AG09319 (cell line): Measurements from ENCODE around the gene TBCEL.

Source experiments
- DNase-seq: peaks from one replicate; pipeline ENCODE4 v3.0.0-alpha.2; 2010; ENCODE audit warnings: low read depth; ENCODE audit errors: extremely low read depth
- CTCF ChIP-seq: IDR thresholded peaks from 2 replicates; pipeline ENCODE4 v1.5.1; 2011; ENCODE audit warnings: low read depth, mild to moderate bottlenecking, inconsistent platforms, low read length, moderate library complexity

The TBCEL gene

GRCh38 chr11:121081321-121081720, 57.4 kb downstream of the TBCEL start:
- TF ChIP-seq CTCF: no peak
- DNase-seq: no peak

GRCh38 chr11:121082219-121082618, 58.3 kb downstream of the TBCEL start:
- no peak for TF ChIP-seq CTCF
- no peak for DNase-seq

- no peak for TF ChIP-seq CTCF
- no peak for DNase-seq
Measured at GRCh38 chr11:121082670-121083069, 58.8 kb downstream of the TBCEL start.

- no peak for TF ChIP-seq CTCF
- no peak for DNase-seq
Measured at GRCh38 chr11:121086866-121087265, 63.0 kb downstream of the TBCEL start.

GRCh38 chr11:121089566-121089965, 65.7 kb downstream of the TBCEL start:
- DNase-seq: no peak
- TF ChIP-seq CTCF: no peak

- TF ChIP-seq CTCF: no peak
- no peak for DNase-seq
Measured at GRCh38 chr11:121090145-121090721, 66.3 kb downstream of the TBCEL start.

- TF ChIP-seq CTCF: no peak
- no peak for DNase-seq
Measured at GRCh38 chr11:121091492-121092152, 67.7 kb downstream of the TBCEL start.
